ENCODE results near the gene C17orf107.
"Not testable (repeated sequence)": the region's sequence is repeated elsewhere in the genome, so short reads cannot be mapped to it uniquely, and the experiment has no call there.

The C17orf107 gene

DNA sequence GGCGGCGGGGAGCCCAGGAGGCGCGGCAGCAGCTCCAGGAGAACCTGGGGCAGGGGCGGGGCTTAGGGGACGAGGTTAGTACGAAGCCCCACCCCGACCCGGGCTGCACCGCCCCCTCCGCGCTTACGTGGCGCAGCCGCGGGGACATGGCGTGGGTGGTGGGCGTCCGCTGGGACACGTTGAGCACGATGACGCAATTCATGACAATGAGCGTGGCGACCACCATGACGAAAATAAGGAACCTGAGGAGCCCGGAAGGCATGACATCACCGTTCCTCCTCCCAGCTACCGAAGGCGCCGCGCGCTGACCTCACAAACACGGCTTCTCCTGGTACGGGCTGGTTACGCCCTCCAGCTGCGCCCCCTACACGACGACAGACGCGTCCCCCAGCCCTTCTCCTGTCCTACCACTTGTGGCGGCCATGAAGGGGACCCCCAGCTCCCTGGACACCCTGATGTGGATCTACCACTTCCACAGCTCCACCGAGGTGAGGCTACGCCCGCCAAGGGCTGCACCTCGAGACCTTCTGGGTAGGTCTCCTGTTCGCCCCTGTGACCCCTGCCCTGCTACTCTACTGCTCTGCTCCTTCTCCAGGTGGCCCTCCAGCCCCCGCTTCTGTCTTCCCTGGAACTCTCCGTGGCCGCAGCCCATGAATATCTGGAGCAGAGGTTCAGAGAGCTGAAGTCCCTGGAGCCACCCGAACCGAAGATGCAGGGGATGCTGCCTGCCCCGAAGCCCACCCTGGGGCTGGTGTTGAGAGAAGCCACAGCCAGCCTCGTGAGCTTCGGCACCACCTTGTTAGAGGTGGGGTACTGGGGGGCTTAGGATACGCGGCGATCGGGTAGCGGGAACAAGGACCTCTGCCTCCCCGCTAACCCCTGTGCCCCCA lies at the start of gene C17orf107:
Gene C17orf107 (plus strand): TSS at position 196 of the 890 bp plus-strand sequence. CDS start 227 bp downstream, at position 423.
- peak; percentile 90 for DNase-seq

DNA sequence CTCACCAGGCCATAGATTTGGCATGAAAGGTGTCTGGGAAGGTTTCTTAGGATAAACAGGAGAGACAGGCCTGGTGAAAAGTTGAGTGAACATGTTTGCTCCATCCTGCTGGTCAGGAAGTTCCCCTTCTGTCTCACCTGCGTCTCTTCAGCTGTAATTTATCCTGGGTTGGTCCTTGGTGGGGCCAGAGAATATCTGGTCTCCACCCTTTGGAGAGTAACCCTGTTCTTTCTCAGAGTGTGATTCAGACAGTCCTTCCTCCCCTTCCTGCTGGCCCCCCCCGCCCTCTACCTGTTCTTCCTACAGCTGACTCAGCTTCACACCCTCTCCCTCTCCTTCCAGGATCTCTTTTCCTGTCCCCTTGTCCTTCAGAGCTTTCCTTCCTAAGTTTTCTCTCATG lies 49.1 kb upstream of the C17orf107 start:
- DNase-seq: no peak

DNA sequence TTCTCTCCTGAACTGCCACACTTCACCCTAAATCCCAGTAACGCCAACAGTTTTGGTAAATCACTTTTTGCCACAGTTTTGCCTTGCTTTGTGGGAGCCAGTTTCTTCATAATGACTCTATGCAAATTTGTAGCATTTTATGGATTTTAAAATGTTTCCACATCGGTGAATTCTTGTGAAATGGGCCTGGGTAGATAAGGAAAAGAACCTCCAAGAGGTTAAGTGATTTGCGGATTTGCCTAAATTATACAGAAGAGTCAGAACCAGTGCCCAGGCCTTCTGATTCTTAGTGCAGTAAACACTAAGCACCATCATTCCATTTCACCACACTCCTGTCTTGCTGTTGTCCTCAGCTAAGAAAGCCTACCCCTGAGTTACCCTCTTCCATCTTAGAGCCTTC lies 48.3 kb upstream of the C17orf107 start:
- DNase-seq: no peak

DNA sequence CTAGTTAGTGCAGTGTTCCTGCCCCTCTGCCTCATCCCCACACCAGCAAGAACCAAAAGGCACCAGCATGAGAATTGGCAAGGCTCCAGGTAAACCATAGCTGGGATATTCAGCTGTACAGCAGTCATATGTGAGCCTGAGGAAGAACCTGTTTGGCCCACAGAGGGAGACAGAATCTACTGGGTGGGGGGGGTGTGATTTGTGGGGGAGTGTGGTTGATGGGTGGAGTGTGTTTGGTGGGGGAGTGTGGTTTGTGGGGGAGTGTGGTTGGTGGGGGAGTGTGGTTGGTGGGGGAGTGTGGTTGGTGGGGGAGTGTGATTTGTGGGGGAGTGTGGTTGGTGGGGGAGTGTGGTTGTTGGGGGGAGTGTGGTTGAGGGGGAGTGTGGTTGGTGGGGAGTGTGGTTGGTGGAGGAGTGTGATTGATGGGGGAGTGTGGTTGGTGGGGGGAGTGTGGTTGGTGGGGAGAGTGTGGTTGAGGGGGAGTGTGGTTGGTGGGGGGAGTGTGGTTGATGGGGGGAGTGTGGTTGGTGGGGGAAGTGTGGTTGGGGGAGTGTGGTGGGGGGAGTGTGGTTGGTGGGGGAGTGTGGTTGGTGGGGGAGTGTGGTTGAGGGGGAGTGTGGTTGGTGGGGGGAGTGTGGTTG lies 46.6 kb upstream of the C17orf107 start:
- no peak for DNase-seq

DNA sequence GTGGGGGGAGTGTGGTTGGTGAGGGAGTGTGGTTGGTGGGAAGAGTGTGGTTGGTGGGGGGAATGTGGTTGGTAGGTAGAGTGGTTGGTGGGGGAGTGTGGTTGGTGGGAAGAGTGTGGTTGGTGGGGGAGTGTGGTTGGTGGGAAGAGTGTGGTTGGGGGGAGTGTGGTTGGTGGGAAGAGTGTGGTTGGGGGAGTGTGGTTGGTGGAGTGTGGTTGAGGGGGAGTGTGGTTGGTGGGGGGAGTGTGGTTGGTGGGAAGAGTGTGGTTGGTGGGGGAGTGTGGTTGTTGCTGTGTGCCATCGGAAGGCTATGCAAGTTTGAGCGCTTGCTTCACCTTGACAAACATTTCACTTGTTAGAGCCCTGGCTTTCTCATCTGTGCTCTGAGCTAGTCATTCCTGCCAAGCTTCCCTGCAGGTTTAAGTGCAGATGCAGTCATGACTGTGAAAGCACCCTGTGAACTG lies 46.1 kb upstream of the C17orf107 start:
- no peak for DNase-seq

DNA sequence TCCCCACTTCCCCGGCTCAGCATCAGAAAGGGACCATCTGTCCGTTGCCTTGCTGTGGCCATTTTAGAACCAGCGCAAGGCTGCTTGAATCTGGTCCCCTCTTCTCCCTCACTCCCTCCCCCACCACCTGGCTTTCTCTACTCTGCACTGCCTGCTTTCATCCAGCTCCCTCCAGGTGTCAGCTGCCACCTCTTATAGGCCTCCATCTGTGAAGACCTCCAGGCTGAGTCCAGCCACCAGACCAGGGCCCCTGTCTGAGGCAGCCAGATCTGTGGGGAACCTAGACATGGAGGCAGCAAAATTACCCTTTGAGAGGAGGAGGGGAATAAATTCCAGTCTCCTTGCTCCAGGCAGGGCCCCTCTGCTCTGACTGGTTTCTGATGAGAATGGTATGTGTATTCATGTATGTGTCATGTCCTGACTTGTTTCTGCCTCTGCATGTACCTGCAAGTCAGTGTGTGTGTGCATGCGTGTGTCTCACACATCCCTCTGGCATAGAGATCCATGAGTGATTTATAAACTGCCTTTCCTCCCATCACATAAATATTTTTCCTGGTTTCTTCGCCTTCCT lies 45.1 kb upstream of the C17orf107 start:
- DNase-seq: no peak

DNA sequence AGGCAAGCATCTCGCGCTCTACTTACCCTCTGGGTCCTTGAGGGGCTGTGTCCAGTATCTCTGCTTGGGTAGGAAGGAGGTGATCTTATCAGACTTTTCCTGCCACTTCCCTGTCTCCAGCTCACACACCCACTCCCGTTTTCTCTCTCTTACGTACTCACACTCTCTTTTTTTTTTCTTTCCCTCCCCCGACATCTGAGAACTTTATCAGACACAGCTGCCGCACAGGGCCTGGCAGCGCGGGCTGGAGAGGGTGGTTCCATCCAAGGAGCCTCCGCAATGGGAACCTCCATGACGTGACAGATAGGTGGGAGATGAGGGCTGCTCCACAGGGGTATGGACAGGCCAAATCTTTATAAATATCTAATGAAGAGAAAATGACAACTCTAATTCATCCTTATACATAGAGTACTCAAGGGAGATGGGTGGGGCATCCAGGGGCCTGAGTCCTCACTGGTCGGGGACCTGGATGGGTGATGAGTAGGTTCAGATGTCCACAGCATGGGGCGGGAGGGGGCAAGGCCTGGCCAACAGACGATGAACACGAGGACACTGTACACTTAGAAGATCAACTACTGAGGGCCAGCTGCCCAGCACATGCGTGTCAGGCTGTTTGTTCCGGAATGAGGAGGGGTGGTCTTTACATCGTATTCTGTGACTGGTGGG lies 42.9 kb upstream of the C17orf107 start:
- no peak for DNase-seq

DNA sequence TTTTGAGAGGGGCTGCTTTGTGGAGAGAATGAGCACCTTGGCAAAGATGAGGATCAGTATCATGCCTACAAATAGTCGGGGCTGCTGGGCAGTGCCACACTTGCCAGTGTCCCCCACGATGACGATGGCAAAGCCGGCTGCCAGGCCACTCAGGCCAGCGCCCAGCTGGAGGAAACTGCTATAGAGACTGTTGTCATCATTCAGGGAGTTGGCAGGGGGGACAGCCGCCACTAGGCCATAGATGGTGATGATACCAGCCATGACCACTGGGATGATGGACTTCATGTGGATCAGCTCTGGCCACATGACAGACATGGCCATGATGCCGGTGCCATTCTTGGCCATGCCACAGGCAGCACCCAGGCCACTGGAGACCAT lies 42.4 kb upstream of the C17orf107 start:
- DNase-seq: no peak

DNA sequence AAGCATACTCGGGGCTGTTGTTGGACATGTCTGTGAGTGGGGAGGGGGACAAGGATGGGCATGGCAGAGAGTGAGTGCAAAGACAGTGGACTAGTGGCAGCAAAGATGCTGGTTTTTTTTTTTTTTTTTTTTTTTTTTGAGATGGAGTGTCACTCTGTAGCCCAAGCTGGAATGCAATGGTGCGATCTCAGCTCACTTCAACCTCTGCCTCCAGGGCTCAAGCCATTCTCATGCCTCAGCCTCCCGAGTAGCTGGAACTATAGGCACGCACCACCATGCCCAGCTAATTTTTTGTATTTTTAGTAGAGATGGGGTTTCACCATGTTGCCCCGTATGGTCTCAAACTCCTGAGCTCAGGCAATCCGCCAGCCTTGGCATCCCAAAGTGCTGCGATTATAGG lies 42.0 kb upstream of the C17orf107 start:
- not testable (repeated sequence) for DNase-seq

DNA sequence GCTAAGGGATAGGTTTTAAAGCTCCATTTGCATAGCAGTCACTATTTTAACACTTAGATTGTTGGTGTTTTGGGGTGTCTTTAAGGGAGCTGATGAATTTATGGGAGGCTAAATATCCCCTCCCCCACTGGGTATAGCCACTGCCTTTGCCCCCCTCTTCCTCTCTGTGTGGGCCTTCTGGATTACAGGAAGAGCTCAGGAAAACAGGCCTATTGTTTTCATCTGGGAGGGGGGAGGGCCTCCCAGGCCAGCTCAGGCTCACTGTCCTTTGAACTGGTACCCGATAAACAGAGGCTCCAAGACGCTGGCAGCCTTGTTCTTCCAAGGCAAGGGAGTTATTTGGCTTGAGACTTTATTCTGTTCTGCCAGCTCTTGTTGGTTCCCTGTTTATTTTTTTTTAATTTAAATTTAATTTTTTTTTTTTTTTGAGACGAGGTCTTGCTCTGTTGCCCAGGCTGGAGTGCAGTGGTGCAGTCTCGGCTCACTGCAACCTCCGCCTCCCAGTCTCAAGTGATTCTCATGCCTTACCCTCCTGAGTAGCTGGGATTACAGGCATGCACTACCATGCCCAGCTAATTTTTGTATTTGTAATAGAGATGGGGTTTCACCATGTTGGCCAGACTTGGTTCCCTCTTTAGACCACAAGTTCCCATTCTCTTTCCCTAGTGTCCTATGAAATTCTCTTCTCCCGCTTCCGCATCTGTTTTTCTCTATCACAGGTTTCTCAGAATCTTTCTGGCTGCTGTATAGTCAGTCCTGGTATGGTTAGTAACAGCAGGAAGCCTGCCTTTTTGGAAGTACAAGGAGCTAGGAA lies 41.1 kb upstream of the C17orf107 start:
- DNase-seq: no peak

DNA sequence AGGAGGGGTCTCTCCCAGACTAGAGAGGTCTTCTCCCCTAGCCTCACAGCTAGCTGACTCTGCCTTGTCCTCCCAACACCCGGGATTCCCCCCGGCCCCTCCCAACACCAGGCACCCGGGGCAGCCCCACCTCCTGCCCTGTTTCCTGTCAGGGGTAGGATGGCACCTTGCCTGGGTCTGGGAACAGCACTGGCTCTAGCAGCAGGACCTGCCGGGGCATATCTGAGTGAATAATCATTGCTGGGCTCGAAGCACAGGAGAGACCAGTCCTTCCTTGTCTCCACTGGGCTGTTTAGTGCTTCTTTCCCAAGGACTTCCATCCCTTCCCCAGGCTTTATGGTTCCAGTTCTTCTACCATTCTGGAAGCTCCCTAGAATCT lies 40.5 kb upstream of the C17orf107 start:
- no peak for DNase-seq

DNA sequence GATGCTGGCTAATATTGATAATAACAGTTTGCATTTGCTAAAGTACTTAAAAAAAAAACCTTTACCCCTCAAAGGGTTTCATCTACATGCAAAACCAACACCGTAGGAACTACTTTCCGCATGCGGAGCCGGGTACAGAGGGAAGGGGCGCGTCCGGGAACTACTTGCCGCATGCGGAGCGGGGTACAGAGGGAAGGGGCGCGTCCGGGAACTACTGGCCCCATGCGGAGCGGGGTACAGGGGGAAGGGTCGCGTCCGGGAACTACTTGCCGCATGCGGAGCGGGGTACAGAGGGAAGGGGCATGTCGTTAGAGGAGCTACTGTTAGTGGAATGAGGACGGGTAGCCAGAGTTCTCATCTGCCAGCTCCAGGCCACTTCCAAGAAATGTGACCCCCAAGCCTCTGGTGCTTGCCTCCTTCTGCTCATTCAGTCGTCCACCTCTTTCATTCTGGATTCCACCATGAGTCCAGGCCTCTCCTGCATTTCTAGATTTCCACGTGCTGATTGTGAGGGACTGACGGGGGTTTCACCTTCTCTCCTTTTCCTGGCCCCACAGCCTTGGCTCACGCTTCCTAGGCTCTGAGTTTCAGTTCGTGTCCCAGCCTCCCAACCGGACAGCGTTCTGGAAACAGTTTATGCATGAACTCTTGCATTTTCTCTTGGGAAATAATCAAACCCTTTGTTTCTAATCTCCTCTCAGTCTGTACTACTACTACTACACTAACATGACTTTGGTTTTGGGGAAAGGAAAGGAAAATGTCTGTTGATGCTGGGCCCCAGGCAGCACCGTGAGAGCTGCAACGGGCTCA lies 39.3 kb upstream of the C17orf107 start:
- no peak for DNase-seq

DNA sequence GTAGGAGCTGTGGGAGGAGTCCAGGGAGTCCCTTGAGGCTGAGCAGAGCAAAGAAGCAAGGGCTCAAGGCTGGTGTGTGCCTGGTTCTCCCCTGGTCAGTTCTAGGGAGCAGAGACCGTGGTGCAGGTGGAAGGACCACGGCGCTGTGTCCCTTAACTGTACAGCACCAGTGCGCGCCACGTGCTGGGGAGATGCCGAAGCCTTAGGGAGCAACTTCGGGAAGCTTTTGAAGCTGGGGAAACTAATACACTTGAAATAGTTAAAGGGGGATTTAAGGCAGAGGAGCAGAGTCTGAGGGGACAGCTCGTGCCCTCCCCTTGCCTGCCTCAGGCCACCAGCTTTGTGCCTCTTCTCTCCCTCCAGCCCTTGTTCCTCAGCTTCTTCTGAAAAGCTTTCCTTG lies 38.7 kb upstream of the C17orf107 start:
- no peak for DNase-seq

DNA sequence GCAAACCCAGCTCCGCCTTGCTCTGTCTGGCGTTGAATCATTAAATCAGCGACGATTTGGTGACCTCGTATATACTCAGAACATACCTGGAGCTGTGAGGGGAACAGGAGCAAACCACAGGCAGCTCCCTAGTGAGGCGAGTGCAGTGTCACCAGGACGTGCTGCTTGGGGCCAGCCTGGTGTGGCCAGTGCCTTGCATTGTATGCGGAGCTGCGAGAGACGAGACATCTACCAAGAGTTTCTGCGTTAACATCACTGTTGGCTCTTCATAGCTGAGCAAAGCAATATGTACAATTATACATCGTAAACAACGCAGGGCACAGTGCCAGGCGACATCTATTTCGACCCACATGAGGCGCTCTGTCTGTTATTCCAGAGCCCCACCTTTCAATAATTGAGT lies 38.3 kb upstream of the C17orf107 start:
- no peak for DNase-seq

DNA sequence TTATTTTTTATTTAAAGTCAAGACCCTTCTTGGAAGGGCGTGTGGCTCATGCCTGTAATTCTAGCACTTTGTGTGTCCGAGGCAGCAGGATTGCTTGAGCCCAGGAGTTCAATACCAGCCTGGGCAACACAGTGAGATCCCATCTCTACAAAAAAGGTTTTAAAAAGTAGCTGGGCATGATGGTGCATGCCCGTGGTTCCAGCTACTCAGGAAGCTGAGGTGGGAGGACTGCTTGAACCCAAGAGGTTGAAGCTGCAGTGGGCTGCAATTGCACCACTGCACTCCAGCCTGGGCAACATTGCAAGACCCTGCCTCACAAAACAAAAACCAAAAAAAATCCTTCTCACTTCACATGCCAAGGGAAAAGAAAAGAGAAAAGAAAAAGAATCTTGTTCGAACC lies 36.6 kb upstream of the C17orf107 start:
- DNase-seq: no peak

DNA sequence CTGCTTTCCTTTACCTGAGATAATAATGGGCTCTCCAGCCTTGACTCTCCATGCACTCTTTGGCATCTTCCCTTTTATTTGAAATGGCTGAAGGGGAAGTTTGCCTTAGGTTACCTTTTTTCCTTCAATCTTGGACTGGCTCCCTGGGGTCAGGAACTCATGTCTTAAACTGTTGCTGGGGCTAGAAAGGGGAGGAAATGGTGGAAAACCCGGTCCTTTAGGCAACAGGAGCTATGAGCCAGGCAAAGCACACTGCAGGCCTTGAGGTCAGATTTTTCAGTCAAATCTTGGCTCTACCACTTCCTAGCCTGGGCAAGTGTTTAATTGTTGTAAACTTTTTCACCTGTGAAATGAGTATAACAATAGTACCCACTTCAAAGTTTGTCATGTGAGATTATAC lies 36.0 kb upstream of the C17orf107 start:
- no peak for DNase-seq

DNA sequence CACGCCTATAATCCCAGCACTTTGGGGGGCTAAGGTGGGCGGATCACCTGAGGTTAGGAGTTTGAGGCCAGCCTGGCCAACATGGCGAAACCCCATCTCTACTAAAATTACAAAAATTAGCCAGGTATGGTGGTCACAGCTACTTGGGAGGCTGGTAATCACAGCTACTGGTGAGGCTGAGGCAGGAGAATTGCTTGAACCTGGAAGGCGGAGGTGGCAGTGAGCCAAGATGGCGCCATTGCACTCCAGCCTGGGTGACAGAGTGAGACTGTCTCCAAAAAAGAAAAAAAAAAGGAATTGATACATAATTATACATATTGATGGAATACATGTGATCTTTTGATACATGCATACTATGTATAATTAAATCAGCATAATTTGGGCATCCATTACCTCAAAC lies 31.8 kb upstream of the C17orf107 start:
- not testable (repeated sequence) for DNase-seq

DNA sequence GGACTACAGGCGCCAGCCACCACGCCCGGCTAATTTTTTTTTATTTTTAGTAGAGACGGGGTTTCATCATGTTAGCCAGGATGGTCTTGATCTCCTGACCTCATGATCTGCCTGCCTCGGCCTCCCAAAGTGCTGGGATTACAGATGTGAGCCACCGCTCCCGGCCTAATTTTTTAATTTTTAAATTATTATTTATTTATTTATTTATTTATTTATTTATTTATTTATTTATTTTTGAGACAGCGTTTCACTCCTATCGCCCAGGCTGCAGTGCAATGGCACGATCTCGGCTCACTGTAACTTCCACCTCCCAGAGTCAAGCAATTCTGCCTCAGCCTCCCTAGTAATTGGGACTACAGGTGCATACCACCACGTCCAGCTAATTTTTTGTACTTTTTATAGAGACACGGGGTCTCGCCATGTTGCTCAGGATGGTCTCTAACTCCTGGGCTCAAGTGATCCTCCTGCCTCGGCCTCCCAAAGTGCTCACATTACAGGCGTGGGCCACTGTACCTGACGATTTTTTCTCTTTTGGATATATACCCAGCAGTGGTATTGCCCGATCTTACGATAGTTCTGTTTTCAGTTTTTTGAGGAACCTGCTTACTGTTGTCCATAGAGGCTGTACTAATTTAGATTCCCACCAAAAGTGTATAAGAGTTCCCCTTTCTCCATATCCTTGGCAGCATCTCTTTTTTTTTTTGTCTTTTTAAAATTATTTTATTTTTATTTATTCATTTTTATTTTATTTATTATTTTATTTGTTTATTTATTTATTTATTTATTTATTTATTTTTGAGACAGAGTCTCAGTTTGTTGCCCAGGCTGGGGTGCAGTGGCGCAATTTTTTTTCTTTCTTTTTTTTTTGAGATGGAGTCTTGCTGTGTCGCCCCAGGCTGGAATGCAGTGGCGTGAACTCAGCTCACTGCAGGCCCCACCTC lies 30.0 kb upstream of the C17orf107 start:
- not testable (repeated sequence) for DNase-seq

DNA sequence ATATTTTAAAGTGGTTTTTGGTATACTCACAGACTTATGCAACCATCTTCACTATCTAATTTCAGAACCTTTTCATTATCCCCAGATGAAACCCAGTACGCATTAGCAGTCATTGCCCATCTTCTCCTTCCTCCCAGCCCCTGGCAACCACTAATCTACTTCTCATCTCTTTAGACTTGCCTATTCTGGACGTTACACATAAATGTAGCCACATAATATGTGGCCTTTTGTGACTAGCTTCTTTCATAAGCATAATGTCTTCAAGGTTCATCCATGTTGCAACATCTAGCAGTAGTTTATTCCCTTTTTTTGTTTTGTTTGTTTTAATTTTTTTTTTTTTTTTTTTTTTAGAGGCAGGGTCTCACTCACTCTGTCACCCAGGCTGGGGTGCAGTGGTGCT lies 28.5 kb upstream of the C17orf107 start:
- no peak for DNase-seq

DNA sequence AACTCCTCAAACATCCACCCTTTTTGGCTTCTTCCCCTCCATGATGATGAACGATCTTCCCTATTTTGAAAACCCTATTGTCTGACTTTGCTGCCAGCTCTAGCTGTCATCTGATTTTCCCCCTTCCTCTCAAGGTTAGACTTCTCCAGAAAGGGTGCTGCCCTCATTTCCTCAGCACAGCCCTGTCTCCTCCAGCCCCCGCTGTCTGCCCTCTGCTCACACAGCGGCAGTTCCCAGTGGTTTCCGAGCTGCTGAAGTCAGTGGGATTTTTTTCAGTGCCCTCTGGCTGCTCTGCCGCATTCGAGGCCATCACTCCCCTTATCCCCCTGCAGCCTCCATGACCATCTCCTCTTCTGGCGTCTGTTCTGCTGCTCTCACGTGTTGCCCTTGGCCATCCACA lies 26.6 kb upstream of the C17orf107 start:
- DNase-seq: no peak

DNA sequence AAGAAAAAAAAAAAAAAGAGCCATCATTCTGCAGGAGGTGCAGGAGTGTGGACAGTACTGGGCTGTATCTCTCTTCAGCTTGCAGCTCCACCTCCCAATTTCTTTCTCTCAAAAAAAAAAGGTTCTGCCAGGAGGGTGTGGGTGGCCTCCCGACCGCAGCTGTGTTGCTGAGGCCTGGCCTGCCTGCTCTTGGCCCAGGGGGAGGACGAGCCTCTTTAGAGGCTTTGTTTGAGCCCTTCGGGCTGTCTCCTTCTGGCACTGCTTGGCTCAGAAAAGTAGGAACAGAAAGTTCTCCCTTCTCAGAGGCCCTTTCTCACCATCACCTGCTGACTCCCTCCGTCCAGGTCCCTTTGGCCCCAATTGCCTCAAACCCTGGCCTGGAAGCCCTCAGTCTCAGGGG lies 22.2 kb upstream of the C17orf107 start:
- no peak for DNase-seq

Measured in activated CD4-positive, CD25-positive, alpha-beta regulatory T cell treated with anti-CD3 and anti-CD28 coated beads, Interleukin-2, amount 50 U/mL, for 72 hours (primary cell).